Panc1 (cell line): ENCODE measurements around the gene ODC1. TPM values are rescaled to one million over a fixed set of nuclear protein-coding genes. Genes with fewer than 3 reads are reported as not detected.

Experiments used
- ATAC-seq: fragments of 200-7000 bp; cut with Tn5 transposase; 2 replicates; pipeline ENCODE4 v1.9.1; 2020; ENCODE audit warnings: mild to moderate bottlenecking, moderate library complexity
- BruUV-seq: library from RNA; stranded (reverse); fragments of 400-500 nt; replicated peaks from 2 replicates; lab custom pipeline; 2021; lab: Mats Ljungman, UMichigan
- CTCF ChIA-PET: fragments of 300-600 bp; sonication (Branson Sonifier 250); formaldehyde crosslinking; loops from one replicate; lab custom pipeline; 2022; ENCODE audit warnings: antibody characterized with exemption; lab: Charles Lee
- POLR2A ChIA-PET: fragments of 300-600 bp; sonication (Branson Sonifier 250); formaldehyde crosslinking; loops from one replicate; lab custom pipeline; 2022; ENCODE audit warnings: antibody characterized with exemption; lab: Charles Lee
- DNase-seq: peaks from one replicate; pipeline ENCODE4 v3.0.0-alpha.2; 2010; ENCODE audit warnings: low read depth, low spot score
- H3K27ac ChIP-seq: 2 replicates; pipeline ENCODE4 v1.5.1; 2011; ENCODE audit warnings: mild to moderate bottlenecking, low read length, inconsistent platforms
- H3K27me3 ChIP-seq: fragments of 200-500 bp; sonication (Bioruptor generic); 2 replicates; pipeline ENCODE4 v1.6.0; 2014; ENCODE audit warnings: low read length, inconsistent platforms; ENCODE audit not compliant: control insufficient read depth, insufficient read depth
- H3K36me3 ChIP-seq: fragments of 200-500 bp; sonication (Bioruptor generic); 2 replicates; pipeline ENCODE4 v1.5.1; 2014; ENCODE audit warnings: inconsistent platforms, mild to moderate bottlenecking, low read length, moderate library complexity; ENCODE audit not compliant: control insufficient read depth, insufficient read depth
- H3K4me1 ChIP-seq: 2 replicates; pipeline ENCODE4 v1.5.1; 2011; ENCODE audit warnings: inconsistent platforms, mild to moderate bottlenecking, low read length, moderate library complexity; ENCODE audit not compliant: control insufficient read depth, insufficient read depth
- H3K4me3 ChIP-seq, 2 experiments: 2 replicates each; pipeline ENCODE4 v1.5.1; 2011 to 2012; ENCODE audit warnings: low read depth in 2 of 2, low read length in 2 of 2, mild to moderate bottlenecking in 2 of 2, inconsistent platforms in 1 of 2, moderate library complexity in 1 of 2
- H3K9me3 ChIP-seq: fragments of 200-500 bp; sonication (Bioruptor generic); 2 replicates; pipeline ENCODE4 v1.5.1; 2014; ENCODE audit warnings: low read depth, mild to moderate bottlenecking, inconsistent platforms, low read length, moderate library complexity; ENCODE audit not compliant: control insufficient read depth, insufficient read depth
- POLR2AphosphoS5 ChIP-seq: IDR thresholded peaks from 2 replicates; pipeline ENCODE4 v1.6.1; 2012; ENCODE audit warnings: mild to moderate bottlenecking, low read depth, low read length, moderate library complexity
- SIN3A ChIP-seq: IDR thresholded peaks from 2 replicates; pipeline ENCODE4 v1.6.1; 2012; ENCODE audit warnings: low read depth, mild to moderate bottlenecking, low read length, moderate library complexity, borderline replicate concordance; ENCODE audit not compliant: insufficient read depth
- TCF7L2 ChIP-seq: IDR thresholded peaks from 2 replicates; pipeline ENCODE4 v1.6.1; 2011; ENCODE audit warnings: mild to moderate bottlenecking, low read depth, low read length, inconsistent platforms
- in situ Hi-C: cut with HindIII; loops from 2 replicates; pipeline ENCODE4 v1.10.0; 2016; ENCODE audit warnings: low sequenced_read_pairs, low pct_unique_long_range_greater_than_20kb
- intact Hi-C: fragments of 100-400 bp; cut with micrococcal nuclease; formaldehyde crosslinking; loops from one replicate; pipeline ENCODE4 v1.10.0; 2022; ENCODE audit not compliant: unreplicated experiment
- total RNA-seq: library from RNA; stranded (reverse); gene quantifications from one replicate; pipeline ENCODE4 v1.2.1, GENCODE V29; 2021; ENCODE audit not compliant: unreplicated experiment
- TF ChIP-seq, protein P1 (sequence below), 2 experiments: IDR thresholded peaks; 2 replicates each; pipeline ENCODE4 v1.6.1; 2011 to 2012; ENCODE audit warnings: low read depth in 2 of 2, control low read depth in 1 of 2, low read length in 1 of 2, mild to moderate bottlenecking in 1 of 2, moderate library complexity in 1 of 2; ENCODE audit not compliant: insufficient read depth in 1 of 2
- TF ChIP-seq, protein P2 (sequence below): fragments of 450-650 bp; IDR thresholded peaks from 2 replicates; pipeline ENCODE4 v1.5.1; 2017; ENCODE audit warnings: mild to moderate bottlenecking

Gene ODC1
- total RNA-seq, 1 experiment from 2014 or later, result 159 TPM

DNA sequence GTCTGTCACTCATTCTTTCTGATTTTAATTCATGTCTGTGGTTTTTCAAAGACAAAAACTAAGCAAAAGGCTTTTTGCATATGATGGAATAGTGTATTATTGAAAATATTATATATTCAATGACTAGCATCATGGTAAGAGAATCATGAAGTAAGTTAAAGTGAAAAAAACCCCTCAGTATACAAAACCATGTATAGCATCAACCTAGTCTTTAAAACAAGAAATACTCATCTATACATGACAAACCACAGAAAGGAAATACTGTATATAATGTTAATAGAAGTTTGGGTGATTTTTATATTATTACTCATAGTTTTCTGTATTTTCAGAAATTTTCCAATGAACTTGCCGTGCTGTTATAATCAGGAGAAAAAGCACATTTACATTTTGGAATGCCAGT lies 38.0 kb upstream of the ODC1 start:
- Histone ChIP-seq H3K9me3 (no peaks in the 10 kb centered on the region), H3K4me1 (peaks cover 8% of the 10 kb centered on the region), H3K27me3 (peaks cover 11% of the 10 kb centered on the region), H3K36me3 (no peaks in the 10 kb centered on the region), H3K27ac (no peak overlapping the region), H3K4me3 (no peak overlapping the region)
- no peak for ATAC-seq
- intact Hi-C loops (no loop called here), in situ Hi-C loops (no loop called here)
- ChIA-PET POLR2A (no interaction called here), CTCF (no interaction called here)
- no peak for DNase-seq
- no TSS peak for BruUV-seq
- TF ChIP-seq SIN3A, result no peak
- TF ChIP-seq, protein P1, sequence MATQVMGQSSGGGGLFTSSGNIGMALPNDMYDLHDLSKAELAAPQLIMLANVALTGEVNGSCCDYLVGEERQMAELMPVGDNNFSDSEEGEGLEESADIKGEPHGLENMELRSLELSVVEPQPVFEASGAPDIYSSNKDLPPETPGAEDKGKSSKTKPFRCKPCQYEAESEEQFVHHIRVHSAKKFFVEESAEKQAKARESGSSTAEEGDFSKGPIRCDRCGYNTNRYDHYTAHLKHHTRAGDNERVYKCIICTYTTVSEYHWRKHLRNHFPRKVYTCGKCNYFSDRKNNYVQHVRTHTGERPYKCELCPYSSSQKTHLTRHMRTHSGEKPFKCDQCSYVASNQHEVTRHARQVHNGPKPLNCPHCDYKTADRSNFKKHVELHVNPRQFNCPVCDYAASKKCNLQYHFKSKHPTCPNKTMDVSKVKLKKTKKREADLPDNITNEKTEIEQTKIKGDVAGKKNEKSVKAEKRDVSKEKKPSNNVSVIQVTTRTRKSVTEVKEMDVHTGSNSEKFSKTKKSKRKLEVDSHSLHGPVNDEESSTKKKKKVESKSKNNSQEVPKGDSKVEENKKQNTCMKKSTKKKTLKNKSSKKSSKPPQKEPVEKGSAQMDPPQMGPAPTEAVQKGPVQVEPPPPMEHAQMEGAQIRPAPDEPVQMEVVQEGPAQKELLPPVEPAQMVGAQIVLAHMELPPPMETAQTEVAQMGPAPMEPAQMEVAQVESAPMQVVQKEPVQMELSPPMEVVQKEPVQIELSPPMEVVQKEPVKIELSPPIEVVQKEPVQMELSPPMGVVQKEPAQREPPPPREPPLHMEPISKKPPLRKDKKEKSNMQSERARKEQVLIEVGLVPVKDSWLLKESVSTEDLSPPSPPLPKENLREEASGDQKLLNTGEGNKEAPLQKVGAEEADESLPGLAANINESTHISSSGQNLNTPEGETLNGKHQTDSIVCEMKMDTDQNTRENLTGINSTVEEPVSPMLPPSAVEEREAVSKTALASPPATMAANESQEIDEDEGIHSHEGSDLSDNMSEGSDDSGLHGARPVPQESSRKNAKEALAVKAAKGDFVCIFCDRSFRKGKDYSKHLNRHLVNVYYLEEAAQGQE (IDR thresholded peaks at IDR 0.05; ENCODE audit: insufficient read depth in 1 of 2, low read depth in 2 of 2, low read length in 1 of 2), result no peak
- TF ChIP-seq, protein P2, sequence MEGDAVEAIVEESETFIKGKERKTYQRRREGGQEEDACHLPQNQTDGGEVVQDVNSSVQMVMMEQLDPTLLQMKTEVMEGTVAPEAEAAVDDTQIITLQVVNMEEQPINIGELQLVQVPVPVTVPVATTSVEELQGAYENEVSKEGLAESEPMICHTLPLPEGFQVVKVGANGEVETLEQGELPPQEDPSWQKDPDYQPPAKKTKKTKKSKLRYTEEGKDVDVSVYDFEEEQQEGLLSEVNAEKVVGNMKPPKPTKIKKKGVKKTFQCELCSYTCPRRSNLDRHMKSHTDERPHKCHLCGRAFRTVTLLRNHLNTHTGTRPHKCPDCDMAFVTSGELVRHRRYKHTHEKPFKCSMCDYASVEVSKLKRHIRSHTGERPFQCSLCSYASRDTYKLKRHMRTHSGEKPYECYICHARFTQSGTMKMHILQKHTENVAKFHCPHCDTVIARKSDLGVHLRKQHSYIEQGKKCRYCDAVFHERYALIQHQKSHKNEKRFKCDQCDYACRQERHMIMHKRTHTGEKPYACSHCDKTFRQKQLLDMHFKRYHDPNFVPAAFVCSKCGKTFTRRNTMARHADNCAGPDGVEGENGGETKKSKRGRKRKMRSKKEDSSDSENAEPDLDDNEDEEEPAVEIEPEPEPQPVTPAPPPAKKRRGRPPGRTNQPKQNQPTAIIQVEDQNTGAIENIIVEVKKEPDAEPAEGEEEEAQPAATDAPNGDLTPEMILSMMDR, result no peak

DNA sequence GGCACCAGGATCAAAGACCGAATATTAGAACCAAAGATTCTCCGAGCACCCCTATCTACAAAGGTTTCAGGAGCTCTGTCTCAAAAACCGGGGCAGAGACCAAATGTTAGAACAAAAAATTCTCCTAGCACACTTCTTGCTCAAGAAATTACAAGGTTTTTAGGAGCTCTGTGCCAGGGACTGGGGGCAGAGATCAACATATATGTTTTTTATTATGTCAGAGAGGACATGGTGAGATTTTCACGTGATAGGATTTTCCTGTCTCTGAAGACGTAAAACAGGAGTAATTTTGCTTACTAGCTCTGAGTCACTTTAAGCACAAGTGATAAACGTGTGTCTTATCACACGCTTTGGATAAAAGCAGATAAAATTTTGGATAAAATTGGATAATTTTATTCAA lies 34.8 kb upstream of the ODC1 start:
- intact Hi-C loops, result no loop called here
- ChIA-PET CTCF (no interaction called here), POLR2A (interaction anchor here (0.7 kb wide), 1 partner anchor 35 kb away, joined by 6 read pairs; no protein-coding TSS in a partner anchor)
- Histone ChIP-seq H3K4me1 (peaks cover 8% of the 10 kb centered on the region), H3K27ac (no peak overlapping the region), H3K27me3 (peaks cover 11% of the 10 kb centered on the region), H3K36me3 (no peaks in the 10 kb centered on the region), H3K4me3 (no peak overlapping the region), H3K9me3 (no peaks in the 10 kb centered on the region)
- TF ChIP-seq SIN3A (no peak), POLR2AphosphoS5 (no peak), TCF7L2 (no peak)
- TF ChIP-seq, protein P1 (IDR thresholded peaks at IDR 0.05; ENCODE audit: insufficient read depth in 1 of 2, low read depth in 2 of 2, low read length in 1 of 2), result no peak
- TF ChIP-seq, protein P2, result no peak
- no TSS peak for BruUV-seq
- in situ Hi-C loops, result no loop called here
- DNase-seq (no peak), ATAC-seq (no peak)
